Tibial nerve (tissue), 3 donors: ENCODE results near the gene IMP3.

Experiments used
- POLR2A ChIP-seq, 2 donors: fragments of 450-650 bp; IDR thresholded peaks; one replicate each; pipeline ENCODE4 v1.6.1; 2017; ENCODE audit warnings: antibody characterized with exemption in 2 of 2, mild to moderate bottlenecking in 2 of 2, moderate library complexity in 2 of 2
- TF ChIP-seq, protein P1 (sequence below), 5 experiments: fragments of 200-600 bp in 3 of 5; fragments of 450-650 bp in 2 of 5; sonication (generic) in 3 of 5; IDR thresholded peaks; one replicate each; pipeline ENCODE4 v1.5.1; 2016 to 2019; ENCODE audit warnings: antibody characterized with exemption in 5 of 5, mild to moderate bottlenecking in 3 of 5, moderate library complexity in 2 of 5

GRCh38 chr15:75631935-75632334, 8.1 kb downstream of the IMP3 start:
- no peak for TF ChIP-seq POLR2A (IDR thresholded peaks at IDR 0.05)
- TF ChIP-seq, protein P1, sequence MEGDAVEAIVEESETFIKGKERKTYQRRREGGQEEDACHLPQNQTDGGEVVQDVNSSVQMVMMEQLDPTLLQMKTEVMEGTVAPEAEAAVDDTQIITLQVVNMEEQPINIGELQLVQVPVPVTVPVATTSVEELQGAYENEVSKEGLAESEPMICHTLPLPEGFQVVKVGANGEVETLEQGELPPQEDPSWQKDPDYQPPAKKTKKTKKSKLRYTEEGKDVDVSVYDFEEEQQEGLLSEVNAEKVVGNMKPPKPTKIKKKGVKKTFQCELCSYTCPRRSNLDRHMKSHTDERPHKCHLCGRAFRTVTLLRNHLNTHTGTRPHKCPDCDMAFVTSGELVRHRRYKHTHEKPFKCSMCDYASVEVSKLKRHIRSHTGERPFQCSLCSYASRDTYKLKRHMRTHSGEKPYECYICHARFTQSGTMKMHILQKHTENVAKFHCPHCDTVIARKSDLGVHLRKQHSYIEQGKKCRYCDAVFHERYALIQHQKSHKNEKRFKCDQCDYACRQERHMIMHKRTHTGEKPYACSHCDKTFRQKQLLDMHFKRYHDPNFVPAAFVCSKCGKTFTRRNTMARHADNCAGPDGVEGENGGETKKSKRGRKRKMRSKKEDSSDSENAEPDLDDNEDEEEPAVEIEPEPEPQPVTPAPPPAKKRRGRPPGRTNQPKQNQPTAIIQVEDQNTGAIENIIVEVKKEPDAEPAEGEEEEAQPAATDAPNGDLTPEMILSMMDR (IDR thresholded peaks at IDR 0.05), result no peak
